WTC11 (cell line): ENCODE measurements around the gene MISFA. TPM values are rescaled to one million over a fixed set of nuclear protein-coding genes. Genes with fewer than 3 reads are reported as not detected.

Source experiments
- ELF4 ChIP-seq: sonication (generic); formaldehyde crosslinking; IDR thresholded peaks from 2 replicates; pipeline ENCODE4 v1.8.1; 2022; ENCODE audit warnings: low read depth, mild to moderate bottlenecking, moderate library complexity, missing genetic modification reagents
- EMX1 ChIP-seq: fragments of 250-450 bp; sonication (Bioruptor Pico); IDR thresholded peaks from 2 replicates; pipeline ENCODE4 v1.8.0; 2021; ENCODE audit warnings: mild to moderate bottlenecking
- GABPB1 ChIP-seq: sonication (generic); formaldehyde crosslinking; IDR thresholded peaks from 2 replicates; pipeline ENCODE4 v1.8.1; 2023; ENCODE audit warnings: mild to moderate bottlenecking, missing genetic modification reagents
- NFATC4 ChIP-seq: fragments of 250-450 bp; sonication (Bioruptor Pico); IDR thresholded peaks from 2 replicates; pipeline ENCODE4 v1.9.0; 2021; ENCODE audit warnings: mild to moderate bottlenecking
- NFE2L1 ChIP-seq: sonication (generic); formaldehyde crosslinking; IDR thresholded peaks from 2 replicates; pipeline ENCODE4 v1.8.1; 2023; ENCODE audit warnings: missing genetic modification reagents
- NFYB ChIP-seq: sonication (generic); formaldehyde crosslinking; conservative IDR thresholded peaks from 2 replicates; pipeline ENCODE4 v1.8.0; 2022; ENCODE audit warnings: low read depth, missing genetic modification reagents
- RELA ChIP-seq: sonication (generic); formaldehyde crosslinking; IDR thresholded peaks from 2 replicates; pipeline ENCODE4 v1.8.1; 2022; ENCODE audit warnings: missing genetic modification reagents, mild to moderate bottlenecking, borderline replicate concordance
- SMAD3 ChIP-seq: sonication (generic); formaldehyde crosslinking; IDR thresholded peaks from 2 replicates; pipeline ENCODE4 v1.8.0; 2022; ENCODE audit warnings: missing genetic modification reagents, mild to moderate bottlenecking, borderline replicate concordance
- SOX15 ChIP-seq: fragments of 250-450 bp; sonication (Bioruptor Pico); IDR thresholded peaks from 2 replicates; pipeline ENCODE4 v1.9.0; 2021; ENCODE audit warnings: mild to moderate bottlenecking
- SP1 ChIP-seq: sonication (generic); formaldehyde crosslinking; conservative IDR thresholded peaks from 2 replicates; pipeline ENCODE4 v1.8.1; 2022; ENCODE audit warnings: missing genetic modification reagents
- TCF7 ChIP-seq: sonication (generic); formaldehyde crosslinking; IDR thresholded peaks from 2 replicates; pipeline ENCODE4 v1.8.0; 2022; ENCODE audit warnings: mild to moderate bottlenecking, low read depth, missing genetic modification reagents, moderate library complexity
- TEAD4 ChIP-seq: sonication (generic); formaldehyde crosslinking; IDR thresholded peaks from 2 replicates; pipeline ENCODE4 v1.8.0; 2022; ENCODE audit warnings: mild to moderate bottlenecking, missing genetic modification reagents
- ZNF219 ChIP-seq: sonication (generic); formaldehyde crosslinking; IDR thresholded peaks from 2 replicates; pipeline ENCODE4 v1.8.0; 2023; ENCODE audit warnings: missing genetic modification reagents, mild to moderate bottlenecking, borderline replicate concordance
- ZNF263 ChIP-seq: sonication (generic); formaldehyde crosslinking; IDR thresholded peaks from 2 replicates; pipeline ENCODE4 v1.8.1; 2022; ENCODE audit warnings: low read depth, mild to moderate bottlenecking, moderate library complexity, missing genetic modification reagents
- ZNF416 ChIP-seq: fragments of 250-450 bp; sonication (Bioruptor Pico); IDR thresholded peaks from 2 replicates; pipeline ENCODE4 v1.9.0; 2021; ENCODE audit warnings: mild to moderate bottlenecking, inconsistent platforms
- total RNA-seq: library from RNA; stranded (reverse); gene quantifications from 3 replicates; pipeline ENCODE4 v1.2.3, GENCODE V29; 2021
- TF ChIP-seq, protein P1 (sequence below): fragments of 250-450 bp; sonication (Bioruptor Pico); conservative IDR thresholded peaks from 2 replicates; pipeline ENCODE4 v1.9.0; 2021; ENCODE audit warnings: mild to moderate bottlenecking
- TF ChIP-seq, protein P2 (sequence below): sonication (generic); formaldehyde crosslinking; IDR thresholded peaks from 2 replicates; pipeline ENCODE4 v1.8.1; 2022; ENCODE audit warnings: missing genetic modification reagents, borderline replicate concordance
- TF ChIP-seq, protein P3 (sequence below): sonication (generic); formaldehyde crosslinking; IDR thresholded peaks from 2 replicates; pipeline ENCODE4 v1.8.0; 2023; ENCODE audit warnings: missing genetic modification reagents
- TF ChIP-seq, protein P4 (sequence below): sonication (generic); formaldehyde crosslinking; IDR thresholded peaks from 2 replicates; pipeline ENCODE4 v1.8.1; 2023; ENCODE audit warnings: mild to moderate bottlenecking, missing genetic modification reagents, borderline replicate concordance
- TF ChIP-seq, protein P5 (sequence below): sonication (generic); formaldehyde crosslinking; IDR thresholded peaks from 2 replicates; pipeline ENCODE4 v1.8.1; 2022; ENCODE audit warnings: low read depth, mild to moderate bottlenecking, moderate library complexity, missing genetic modification reagents, borderline replicate concordance
- TF ChIP-seq, protein P6 (sequence below): sonication (generic); formaldehyde crosslinking; IDR thresholded peaks from 2 replicates; pipeline ENCODE4 v1.8.0; 2022; ENCODE audit warnings: missing genetic modification reagents
- TF ChIP-seq, protein P7 (sequence below): fragments of 250-450 bp; sonication (Bioruptor Pico); IDR thresholded peaks from 2 replicates; pipeline ENCODE4 v1.8.0; 2021; ENCODE audit warnings: mild to moderate bottlenecking

Gene MISFA
- total RNA-seq, 1 experiment from 2014 or later, result 3.2 TPM

DNA sequence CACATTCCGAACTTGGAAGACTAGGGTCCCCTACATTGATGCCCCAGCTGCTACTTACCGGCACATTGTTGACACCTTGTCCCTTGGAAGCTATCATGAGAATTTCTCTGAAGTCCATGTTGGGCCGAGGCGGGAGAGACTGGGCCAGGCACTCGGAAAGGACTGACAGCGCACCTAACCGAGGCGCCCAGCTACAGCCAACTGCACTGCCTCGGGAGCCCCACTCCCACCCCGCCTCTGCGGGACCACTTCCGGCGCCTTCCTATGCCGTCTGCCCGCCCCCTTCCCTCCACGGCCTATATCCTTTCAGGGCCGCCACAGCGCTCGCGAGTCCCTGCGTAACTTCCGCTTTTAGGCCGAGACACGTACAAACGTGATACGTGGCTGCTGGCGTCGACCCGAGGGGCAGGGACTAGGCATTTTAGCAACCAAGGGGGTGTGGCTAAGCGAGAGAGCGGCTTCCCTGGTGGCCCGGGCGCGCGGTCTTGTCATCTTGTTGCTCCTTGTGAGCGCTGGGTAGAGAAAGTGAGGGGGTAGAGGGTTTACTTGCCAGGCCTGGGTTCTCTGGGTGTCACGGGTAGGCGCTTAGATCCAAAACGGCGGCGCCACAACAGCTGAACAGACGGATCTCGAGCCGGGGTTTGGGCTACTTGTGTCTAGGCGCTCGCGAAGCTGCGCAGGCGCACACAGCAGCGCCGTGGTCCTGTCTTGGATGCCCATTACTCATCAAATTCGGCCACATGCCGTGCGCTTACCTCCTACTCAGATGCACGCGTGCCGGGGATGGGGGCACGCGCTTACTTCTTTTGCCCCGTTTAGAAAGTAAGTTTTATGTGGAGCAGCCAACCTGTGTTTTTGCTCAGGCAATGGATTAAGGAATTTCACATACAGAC, 34.8 kb downstream of the MISFA start, which contains the start of gene SPTY2D1 (continued):
- TF ChIP-seq, protein P1, sequence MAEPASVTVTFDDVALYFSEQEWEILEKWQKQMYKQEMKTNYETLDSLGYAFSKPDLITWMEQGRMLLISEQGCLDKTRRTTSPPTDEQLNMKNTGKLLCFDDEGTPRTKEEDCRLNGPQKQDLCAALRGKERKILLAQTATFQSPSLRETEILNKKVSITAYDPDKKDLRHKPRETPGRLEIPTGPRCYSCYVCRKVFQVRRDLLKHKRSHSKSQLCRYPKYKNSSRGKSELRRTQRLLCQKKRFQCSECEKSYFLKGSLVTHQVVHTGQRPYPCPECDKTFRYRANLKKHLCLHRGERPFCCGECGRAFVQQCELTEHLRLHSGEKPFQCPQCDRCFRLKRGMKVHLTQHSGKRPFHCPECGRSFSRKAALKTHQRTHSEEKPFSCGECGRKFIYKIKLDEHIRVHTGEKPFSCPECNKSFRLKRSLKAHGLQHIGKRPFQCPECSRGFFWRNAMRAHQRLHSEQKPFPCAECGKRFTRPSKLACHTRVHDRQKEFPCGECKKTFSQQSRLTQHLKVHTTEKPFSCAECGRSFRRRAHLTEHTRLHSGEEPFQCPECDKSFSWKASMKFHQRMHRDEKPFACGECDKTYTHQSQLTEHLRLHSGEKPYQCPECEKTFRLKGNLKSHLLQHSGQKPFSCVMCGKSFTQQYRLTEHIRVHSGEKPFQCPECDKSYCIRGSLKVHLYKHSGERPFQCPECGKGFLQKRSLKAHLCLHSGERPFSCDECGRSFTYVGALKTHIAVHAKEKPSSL (CRISPR knock-in tag), result no peak
- TF ChIP-seq GABPB1 (CRISPR knock-in tag) (peak; percentile 76; the same call in 1 of the 2 replicates), EMX1 (CRISPR knock-in tag) (no peak), ZNF219 (CRISPR knock-in tag) (no peak), TCF7 (CRISPR knock-in tag) (no peak), RELA (CRISPR knock-in tag) (no peak), SMAD3 (CRISPR knock-in tag) (no peak), ZNF263 (CRISPR knock-in tag) (no peak), NFYB (CRISPR knock-in tag) (peak; percentile 76), TEAD4 (CRISPR knock-in tag) (no peak), SOX15 (CRISPR knock-in tag) (no peak), ELF4 (CRISPR knock-in tag) (no peak), NFATC4 (CRISPR knock-in tag) (0 out of 2 replicates have a peak, but pooled peaks have one; percentile 18), ZNF416 (CRISPR knock-in tag) (no peak), NFE2L1 (CRISPR knock-in tag) (peak; percentile 70; the same call in 1 of the 2 replicates), SP1 (CRISPR knock-in tag) (peak; percentile 98)
- TF ChIP-seq, protein P2, sequence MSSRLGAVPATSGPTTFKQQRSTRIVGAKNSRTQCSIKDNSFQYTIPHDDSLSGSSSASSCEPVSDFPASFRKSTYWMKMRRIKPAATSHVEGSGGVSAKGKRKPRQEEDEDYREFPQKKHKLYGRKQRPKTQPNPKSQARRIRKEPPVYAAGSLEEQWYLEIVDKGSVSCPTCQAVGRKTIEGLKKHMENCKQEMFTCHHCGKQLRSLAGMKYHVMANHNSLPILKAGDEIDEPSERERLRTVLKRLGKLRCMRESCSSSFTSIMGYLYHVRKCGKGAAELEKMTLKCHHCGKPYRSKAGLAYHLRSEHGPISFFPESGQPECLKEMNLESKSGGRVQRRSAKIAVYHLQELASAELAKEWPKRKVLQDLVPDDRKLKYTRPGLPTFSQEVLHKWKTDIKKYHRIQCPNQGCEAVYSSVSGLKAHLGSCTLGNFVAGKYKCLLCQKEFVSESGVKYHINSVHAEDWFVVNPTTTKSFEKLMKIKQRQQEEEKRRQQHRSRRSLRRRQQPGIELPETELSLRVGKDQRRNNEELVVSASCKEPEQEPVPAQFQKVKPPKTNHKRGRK, result no peak
- TF ChIP-seq, protein P3, sequence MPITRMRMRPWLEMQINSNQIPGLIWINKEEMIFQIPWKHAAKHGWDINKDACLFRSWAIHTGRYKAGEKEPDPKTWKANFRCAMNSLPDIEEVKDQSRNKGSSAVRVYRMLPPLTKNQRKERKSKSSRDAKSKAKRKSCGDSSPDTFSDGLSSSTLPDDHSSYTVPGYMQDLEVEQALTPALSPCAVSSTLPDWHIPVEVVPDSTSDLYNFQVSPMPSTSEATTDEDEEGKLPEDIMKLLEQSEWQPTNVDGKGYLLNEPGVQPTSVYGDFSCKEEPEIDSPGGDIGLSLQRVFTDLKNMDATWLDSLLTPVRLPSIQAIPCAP (CRISPR knock-in tag), result no peak
- TF ChIP-seq, protein P4, sequence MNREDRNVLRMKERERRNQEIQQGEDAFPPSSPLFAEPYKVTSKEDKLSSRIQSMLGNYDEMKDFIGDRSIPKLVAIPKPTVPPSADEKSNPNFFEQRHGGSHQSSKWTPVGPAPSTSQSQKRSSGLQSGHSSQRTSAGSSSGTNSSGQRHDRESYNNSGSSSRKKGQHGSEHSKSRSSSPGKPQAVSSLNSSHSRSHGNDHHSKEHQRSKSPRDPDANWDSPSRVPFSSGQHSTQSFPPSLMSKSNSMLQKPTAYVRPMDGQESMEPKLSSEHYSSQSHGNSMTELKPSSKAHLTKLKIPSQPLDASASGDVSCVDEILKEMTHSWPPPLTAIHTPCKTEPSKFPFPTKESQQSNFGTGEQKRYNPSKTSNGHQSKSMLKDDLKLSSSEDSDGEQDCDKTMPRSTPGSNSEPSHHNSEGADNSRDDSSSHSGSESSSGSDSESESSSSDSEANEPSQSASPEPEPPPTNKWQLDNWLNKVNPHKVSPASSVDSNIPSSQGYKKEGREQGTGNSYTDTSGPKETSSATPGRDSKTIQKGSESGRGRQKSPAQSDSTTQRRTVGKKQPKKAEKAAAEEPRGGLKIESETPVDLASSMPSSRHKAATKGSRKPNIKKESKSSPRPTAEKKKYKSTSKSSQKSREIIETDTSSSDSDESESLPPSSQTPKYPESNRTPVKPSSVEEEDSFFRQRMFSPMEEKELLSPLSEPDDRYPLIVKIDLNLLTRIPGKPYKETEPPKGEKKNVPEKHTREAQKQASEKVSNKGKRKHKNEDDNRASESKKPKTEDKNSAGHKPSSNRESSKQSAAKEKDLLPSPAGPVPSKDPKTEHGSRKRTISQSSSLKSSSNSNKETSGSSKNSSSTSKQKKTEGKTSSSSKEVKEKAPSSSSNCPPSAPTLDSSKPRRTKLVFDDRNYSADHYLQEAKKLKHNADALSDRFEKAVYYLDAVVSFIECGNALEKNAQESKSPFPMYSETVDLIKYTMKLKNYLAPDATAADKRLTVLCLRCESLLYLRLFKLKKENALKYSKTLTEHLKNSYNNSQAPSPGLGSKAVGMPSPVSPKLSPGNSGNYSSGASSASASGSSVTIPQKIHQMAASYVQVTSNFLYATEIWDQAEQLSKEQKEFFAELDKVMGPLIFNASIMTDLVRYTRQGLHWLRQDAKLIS (CRISPR knock-in tag), result no peak
- TF ChIP-seq, protein P5, sequence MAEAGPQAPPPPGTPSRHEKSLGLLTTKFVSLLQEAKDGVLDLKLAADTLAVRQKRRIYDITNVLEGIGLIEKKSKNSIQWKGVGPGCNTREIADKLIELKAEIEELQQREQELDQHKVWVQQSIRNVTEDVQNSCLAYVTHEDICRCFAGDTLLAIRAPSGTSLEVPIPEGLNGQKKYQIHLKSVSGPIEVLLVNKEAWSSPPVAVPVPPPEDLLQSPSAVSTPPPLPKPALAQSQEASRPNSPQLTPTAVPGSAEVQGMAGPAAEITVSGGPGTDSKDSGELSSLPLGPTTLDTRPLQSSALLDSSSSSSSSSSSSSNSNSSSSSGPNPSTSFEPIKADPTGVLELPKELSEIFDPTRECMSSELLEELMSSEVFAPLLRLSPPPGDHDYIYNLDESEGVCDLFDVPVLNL (CRISPR knock-in tag), result no peak
- TF ChIP-seq, protein P6, sequence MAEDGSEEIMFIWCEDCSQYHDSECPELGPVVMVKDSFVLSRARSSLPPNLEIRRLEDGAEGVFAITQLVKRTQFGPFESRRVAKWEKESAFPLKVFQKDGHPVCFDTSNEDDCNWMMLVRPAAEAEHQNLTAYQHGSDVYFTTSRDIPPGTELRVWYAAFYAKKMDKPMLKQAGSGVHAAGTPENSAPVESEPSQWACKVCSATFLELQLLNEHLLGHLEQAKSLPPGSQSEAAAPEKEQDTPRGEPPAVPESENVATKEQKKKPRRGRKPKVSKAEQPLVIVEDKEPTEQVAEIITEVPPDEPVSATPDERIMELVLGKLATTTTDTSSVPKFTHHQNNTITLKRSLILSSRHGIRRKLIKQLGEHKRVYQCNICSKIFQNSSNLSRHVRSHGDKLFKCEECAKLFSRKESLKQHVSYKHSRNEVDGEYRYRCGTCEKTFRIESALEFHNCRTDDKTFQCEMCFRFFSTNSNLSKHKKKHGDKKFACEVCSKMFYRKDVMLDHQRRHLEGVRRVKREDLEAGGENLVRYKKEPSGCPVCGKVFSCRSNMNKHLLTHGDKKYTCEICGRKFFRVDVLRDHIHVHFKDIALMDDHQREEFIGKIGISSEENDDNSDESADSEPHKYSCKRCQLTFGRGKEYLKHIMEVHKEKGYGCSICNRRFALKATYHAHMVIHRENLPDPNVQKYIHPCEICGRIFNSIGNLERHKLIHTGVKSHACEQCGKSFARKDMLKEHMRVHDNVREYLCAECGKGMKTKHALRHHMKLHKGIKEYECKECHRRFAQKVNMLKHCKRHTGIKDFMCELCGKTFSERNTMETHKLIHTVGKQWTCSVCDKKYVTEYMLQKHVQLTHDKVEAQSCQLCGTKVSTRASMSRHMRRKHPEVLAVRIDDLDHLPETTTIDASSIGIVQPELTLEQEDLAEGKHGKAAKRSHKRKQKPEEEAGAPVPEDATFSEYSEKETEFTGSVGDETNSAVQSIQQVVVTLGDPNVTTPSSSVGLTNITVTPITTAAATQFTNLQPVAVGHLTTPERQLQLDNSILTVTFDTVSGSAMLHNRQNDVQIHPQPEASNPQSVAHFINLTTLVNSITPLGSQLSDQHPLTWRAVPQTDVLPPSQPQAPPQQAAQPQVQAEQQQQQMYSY (CRISPR knock-in tag), result no peak
- TF ChIP-seq, protein P7, sequence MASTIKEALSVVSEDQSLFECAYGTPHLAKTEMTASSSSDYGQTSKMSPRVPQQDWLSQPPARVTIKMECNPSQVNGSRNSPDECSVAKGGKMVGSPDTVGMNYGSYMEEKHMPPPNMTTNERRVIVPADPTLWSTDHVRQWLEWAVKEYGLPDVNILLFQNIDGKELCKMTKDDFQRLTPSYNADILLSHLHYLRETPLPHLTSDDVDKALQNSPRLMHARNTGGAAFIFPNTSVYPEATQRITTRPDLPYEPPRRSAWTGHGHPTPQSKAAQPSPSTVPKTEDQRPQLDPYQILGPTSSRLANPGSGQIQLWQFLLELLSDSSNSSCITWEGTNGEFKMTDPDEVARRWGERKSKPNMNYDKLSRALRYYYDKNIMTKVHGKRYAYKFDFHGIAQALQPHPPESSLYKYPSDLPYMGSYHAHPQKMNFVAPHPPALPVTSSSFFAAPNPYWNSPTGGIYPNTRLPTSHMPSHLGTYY, result no peak
